Astrocyte (in vitro differentiated cells and primary cell): ENCODE measurements around the gene MAP7.

Experiments used
- EZH2 ChIP-seq: IDR thresholded peaks from 2 replicates; pipeline ENCODE4 v1.6.1; 2012; ENCODE audit warnings: mild to moderate bottlenecking, low read length, inconsistent platforms; ENCODE audit not compliant: insufficient read depth
- TF ChIP-seq, protein P1 (sequence below): IDR thresholded peaks from 2 replicates; pipeline ENCODE4 v1.5.1; 2011; ENCODE audit warnings: low read depth, mild to moderate bottlenecking, inconsistent platforms, low read length, moderate library complexity; ENCODE audit not compliant: insufficient read depth

DNA sequence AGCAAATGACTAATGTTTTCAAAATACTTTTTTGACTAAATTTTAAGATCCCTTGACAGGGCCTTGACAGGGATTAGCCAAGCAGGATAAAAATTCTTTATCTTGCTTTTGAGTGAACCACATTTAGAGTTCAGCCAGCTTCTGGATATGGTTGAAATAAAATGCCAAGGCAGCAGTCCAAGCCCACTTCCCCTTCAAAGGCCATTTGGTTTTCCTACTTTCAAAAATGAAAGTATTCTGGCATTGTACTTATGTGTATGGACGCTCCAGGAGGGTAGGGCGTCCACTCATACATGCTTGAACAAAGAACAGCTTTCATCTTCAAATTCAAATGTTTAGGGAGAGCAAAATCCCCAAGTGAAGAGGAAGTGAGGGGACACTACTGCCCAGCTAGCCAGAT is 178.3 kb downstream of the MAP7 start:
- TF ChIP-seq, protein P1, sequence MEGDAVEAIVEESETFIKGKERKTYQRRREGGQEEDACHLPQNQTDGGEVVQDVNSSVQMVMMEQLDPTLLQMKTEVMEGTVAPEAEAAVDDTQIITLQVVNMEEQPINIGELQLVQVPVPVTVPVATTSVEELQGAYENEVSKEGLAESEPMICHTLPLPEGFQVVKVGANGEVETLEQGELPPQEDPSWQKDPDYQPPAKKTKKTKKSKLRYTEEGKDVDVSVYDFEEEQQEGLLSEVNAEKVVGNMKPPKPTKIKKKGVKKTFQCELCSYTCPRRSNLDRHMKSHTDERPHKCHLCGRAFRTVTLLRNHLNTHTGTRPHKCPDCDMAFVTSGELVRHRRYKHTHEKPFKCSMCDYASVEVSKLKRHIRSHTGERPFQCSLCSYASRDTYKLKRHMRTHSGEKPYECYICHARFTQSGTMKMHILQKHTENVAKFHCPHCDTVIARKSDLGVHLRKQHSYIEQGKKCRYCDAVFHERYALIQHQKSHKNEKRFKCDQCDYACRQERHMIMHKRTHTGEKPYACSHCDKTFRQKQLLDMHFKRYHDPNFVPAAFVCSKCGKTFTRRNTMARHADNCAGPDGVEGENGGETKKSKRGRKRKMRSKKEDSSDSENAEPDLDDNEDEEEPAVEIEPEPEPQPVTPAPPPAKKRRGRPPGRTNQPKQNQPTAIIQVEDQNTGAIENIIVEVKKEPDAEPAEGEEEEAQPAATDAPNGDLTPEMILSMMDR: no peak
- TF ChIP-seq EZH2: no peak
